ENCODE results near the gene DCC.

- no peak for TF ChIP-seq SMAD3 (CRISPR knock-in tag; conservative IDR thresholded peaks at IDR 0.05)
- no peak for TF ChIP-seq ZNF583 (CRISPR knock-in tag; IDR thresholded peaks at IDR 0.05)
- TF ChIP-seq ZBTB26 (CRISPR knock-in tag; IDR thresholded peaks at IDR 0.05) = no peak
- TF ChIP-seq CBX2 (IDR thresholded peaks at IDR 0.05; ENCODE audit: insufficient read depth, low read length, poor library complexity, severe bottlenecking) = no peak
- TF ChIP-seq, protein P1, sequence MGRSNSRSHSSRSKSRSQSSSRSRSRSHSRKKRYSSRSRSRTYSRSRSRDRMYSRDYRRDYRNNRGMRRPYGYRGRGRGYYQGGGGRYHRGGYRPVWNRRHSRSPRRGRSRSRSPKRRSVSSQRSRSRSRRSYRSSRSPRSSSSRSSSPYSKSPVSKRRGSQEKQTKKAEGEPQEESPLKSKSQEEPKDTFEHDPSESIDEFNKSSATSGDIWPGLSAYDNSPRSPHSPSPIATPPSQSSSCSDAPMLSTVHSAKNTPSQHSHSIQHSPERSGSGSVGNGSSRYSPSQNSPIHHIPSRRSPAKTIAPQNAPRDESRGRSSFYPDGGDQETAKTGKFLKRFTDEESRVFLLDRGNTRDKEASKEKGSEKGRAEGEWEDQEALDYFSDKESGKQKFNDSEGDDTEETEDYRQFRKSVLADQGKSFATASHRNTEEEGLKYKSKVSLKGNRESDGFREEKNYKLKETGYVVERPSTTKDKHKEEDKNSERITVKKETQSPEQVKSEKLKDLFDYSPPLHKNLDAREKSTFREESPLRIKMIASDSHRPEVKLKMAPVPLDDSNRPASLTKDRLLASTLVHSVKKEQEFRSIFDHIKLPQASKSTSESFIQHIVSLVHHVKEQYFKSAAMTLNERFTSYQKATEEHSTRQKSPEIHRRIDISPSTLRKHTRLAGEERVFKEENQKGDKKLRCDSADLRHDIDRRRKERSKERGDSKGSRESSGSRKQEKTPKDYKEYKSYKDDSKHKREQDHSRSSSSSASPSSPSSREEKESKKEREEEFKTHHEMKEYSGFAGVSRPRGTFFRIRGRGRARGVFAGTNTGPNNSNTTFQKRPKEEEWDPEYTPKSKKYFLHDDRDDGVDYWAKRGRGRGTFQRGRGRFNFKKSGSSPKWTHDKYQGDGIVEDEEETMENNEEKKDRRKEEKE (IDR thresholded peaks at IDR 0.05; ENCODE audit: borderline replicate concordance in 1 of 2, control insufficient read depth in 1 of 2, low read depth in 2 of 2, low read length in 1 of 2) = no peak
- TF ChIP-seq CTCF (IDR thresholded peaks at IDR 0.05 in 2 of 3, conservative IDR thresholded peaks at IDR 0.05 in 1 of 3; ENCODE audit: insufficient read depth in 2 of 3, low read depth in 1 of 3, low read length in 3 of 3) = no peak
- TF ChIP-seq, protein P2, sequence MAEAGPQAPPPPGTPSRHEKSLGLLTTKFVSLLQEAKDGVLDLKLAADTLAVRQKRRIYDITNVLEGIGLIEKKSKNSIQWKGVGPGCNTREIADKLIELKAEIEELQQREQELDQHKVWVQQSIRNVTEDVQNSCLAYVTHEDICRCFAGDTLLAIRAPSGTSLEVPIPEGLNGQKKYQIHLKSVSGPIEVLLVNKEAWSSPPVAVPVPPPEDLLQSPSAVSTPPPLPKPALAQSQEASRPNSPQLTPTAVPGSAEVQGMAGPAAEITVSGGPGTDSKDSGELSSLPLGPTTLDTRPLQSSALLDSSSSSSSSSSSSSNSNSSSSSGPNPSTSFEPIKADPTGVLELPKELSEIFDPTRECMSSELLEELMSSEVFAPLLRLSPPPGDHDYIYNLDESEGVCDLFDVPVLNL (CRISPR knock-in tag; IDR thresholded peaks at IDR 0.05; ENCODE audit: low read depth) = no peak
- TF ChIP-seq SIX5 (IDR thresholded peaks at IDR 0.05; ENCODE audit: borderline replicate concordance in 1 of 2, insufficient read depth in 1 of 2, low read depth in 1 of 2, low read length in 2 of 2) = no peak
- TF ChIP-seq GTF3C2 (IDR thresholded peaks at IDR 0.05; ENCODE audit: borderline replicate concordance, extremely low read depth, insufficient read length) = no peak
- TF ChIP-seq RAD21 (CRISPR knock-in tag; conservative IDR thresholded peaks at IDR 0.05 in 1 of 2, IDR thresholded peaks at IDR 0.05 in 1 of 2) = no peak
- TF ChIP-seq SPI1 (IDR thresholded peaks at IDR 0.05; ENCODE audit: borderline replicate concordance, low read depth, low read length) = no peak
- no peak for TF ChIP-seq SREBF2 (CRISPR knock-in tag; IDR thresholded peaks at IDR 0.05)
- no peak for TF ChIP-seq TARDBP (IDR thresholded peaks at IDR 0.05)
- TF ChIP-seq, protein P3, sequence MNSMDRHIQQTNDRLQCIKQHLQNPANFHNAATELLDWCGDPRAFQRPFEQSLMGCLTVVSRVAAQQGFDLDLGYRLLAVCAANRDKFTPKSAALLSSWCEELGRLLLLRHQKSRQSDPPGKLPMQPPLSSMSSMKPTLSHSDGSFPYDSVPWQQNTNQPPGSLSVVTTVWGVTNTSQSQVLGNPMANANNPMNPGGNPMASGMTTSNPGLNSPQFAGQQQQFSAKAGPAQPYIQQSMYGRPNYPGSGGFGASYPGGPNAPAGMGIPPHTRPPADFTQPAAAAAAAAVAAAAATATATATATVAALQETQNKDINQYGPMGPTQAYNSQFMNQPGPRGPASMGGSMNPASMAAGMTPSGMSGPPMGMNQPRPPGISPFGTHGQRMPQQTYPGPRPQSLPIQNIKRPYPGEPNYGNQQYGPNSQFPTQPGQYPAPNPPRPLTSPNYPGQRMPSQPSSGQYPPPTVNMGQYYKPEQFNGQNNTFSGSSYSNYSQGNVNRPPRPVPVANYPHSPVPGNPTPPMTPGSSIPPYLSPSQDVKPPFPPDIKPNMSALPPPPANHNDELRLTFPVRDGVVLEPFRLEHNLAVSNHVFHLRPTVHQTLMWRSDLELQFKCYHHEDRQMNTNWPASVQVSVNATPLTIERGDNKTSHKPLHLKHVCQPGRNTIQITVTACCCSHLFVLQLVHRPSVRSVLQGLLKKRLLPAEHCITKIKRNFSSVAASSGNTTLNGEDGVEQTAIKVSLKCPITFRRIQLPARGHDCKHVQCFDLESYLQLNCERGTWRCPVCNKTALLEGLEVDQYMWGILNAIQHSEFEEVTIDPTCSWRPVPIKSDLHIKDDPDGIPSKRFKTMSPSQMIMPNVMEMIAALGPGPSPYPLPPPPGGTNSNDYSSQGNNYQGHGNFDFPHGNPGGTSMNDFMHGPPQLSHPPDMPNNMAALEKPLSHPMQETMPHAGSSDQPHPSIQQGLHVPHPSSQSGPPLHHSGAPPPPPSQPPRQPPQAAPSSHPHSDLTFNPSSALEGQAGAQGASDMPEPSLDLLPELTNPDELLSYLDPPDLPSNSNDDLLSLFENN (IDR thresholded peaks at IDR 0.05; ENCODE audit: low read depth in 2 of 2, low read length in 2 of 2) = no peak
Measured at GRCh38 chr18:53553030-53553429, 1213.0 kb downstream of the DCC start.

Data from K562 (cell line).